Body of pancreas (tissue), 4 donors: ENCODE measurements around the gene TNIK.
A peak's percentile ranks its signal among the peaks of the same experiment; 100 is the strongest.

ENCODE experiments used
- POLR2A ChIP-seq, 3 donors: fragments of 450-650 bp; IDR thresholded peaks; one replicate each; pipeline ENCODE4 v1.6.1; 2016; ENCODE audit warnings: antibody characterized with exemption in 3 of 3, mild to moderate bottlenecking in 2 of 3
- TF ChIP-seq, protein P1 (sequence below), 7 experiments: fragments of 450-650 bp in 4 of 7; fragments of 200-600 bp in 3 of 7; sonication (generic) in 3 of 7; IDR thresholded peaks; one replicate each; pipeline ENCODE4 v1.5.1; 2016 to 2019; ENCODE audit warnings: antibody characterized with exemption in 7 of 7

- TF ChIP-seq, protein P1, sequence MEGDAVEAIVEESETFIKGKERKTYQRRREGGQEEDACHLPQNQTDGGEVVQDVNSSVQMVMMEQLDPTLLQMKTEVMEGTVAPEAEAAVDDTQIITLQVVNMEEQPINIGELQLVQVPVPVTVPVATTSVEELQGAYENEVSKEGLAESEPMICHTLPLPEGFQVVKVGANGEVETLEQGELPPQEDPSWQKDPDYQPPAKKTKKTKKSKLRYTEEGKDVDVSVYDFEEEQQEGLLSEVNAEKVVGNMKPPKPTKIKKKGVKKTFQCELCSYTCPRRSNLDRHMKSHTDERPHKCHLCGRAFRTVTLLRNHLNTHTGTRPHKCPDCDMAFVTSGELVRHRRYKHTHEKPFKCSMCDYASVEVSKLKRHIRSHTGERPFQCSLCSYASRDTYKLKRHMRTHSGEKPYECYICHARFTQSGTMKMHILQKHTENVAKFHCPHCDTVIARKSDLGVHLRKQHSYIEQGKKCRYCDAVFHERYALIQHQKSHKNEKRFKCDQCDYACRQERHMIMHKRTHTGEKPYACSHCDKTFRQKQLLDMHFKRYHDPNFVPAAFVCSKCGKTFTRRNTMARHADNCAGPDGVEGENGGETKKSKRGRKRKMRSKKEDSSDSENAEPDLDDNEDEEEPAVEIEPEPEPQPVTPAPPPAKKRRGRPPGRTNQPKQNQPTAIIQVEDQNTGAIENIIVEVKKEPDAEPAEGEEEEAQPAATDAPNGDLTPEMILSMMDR (IDR thresholded peaks at IDR 0.05) = peak in 1 of 7 experiments; percentile 6
- TF ChIP-seq POLR2A (IDR thresholded peaks at IDR 0.05) = no peak
Measured at GRCh38 chr3:171453180-171453886, 6.9 kb downstream of the TNIK start.
